Stimulated activated CD4-positive, alpha-beta T cell treated with anti-CD3 and anti-CD28 coated beads, TNF-alpha, amount 100 ng/mL, for 1 hour (primary cell): ENCODE measurements around the gene PRKAR1B.

Experiments
- DNase-seq, 3 donors: peaks; one replicate each; pipeline ENCODE4 v3.0.0-alpha.2; 2020; ENCODE audit warnings: low read depth in 3 of 3, low spot score in 1 of 3

PRKAR1B gene

DNA sequence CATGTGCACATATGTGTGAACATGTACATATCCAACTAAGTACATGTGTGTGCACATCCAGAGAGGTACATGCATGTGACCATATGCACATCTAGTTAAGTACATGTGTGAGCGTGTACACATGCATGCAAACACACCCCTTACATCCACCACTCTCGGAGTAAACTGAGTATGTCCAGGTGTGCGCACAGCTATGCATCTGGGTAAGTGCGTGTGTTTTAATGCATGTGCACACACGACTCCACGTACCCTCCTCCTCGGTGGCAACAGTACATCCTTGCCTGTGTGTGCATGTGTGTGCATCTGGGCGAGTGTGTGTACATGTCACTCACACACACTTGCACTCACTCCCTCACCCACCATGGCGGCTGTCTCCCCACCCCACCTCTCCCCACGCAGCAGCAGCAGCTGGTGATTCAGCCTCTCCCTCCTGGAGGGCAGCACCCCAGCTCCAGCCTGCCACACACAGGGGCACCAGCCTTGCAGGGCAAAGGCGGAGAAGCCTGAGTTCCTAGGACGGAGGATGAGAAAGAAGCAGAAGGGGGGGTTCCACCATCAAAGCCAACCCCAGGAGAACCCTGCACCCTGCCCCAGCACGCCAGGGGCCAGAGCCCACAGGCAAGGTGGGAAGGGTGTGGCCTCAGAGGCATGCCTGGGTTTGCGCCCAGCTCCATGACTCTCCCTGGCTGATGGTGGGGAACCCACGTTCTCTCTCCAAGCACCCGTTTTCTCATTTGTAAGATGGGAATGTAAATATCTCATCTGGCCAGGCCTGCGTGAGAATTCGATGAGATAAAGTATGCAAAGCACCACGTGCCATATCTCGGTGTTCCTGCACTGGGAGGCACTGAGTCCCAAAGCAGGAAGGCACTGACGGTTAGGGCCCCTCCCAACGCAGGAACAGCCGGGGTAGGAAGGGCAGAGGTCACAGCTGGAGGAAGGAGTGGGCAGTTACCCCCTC, 28.3 kb downstream of the PRKAR1B start:
- no peak for DNase-seq

DNA sequence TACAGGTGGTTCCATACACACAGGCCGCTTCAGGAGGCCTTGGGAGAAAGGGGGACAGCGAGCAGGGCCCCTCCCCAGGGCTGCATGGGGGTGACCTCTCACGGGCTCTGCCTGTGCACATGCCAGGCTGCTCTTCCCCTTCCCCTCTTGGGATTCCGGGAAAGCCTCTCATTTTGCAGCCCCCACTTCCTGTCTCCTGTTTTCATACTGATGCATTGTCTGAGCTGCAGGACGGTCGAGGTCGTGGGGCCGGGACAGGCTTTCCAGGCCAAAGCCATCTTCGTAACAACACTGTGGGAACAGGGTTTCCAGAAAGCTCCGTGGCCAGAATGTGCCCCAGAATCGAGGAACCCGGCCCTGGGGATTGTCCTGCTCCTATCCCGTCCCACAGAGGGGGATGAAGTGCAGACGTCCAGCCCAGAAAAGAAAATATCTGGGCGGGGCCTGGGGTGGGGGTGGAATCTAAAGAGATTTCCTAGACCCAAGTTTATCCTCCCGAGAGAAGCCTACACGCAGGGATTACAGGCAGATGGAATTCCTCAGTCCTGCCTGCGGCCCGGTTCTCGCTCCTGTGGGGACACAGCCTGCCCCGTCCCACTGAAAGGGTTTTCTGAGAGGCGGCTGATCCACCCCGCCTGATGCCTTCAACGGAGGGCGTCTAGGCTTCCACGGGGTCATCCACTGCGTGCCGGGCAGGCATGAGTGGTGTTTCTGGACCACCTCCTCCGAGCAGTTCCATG, 30.1 kb downstream of the PRKAR1B start:
- DNase-seq: no peak

DNA sequence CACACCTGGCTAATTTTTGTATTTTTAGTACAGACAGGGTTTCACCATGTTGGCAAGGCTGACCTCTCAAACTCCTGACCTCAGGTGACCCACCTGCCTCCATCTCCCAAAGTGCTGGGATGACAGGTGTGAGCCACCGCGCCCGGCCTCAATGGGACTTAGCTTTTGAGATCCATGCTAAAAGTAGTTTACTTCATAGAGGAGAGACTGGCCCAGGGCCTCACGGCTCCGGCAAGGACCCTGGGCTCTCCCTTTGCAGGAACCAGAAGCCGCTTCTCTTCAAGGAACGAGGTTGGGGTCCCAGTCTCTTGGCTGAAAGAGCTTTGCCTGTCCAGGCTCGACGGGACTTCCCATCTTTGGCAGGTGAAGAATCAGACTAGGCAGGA, 30.7 kb downstream of the PRKAR1B start:
- no peak for DNase-seq

DNA sequence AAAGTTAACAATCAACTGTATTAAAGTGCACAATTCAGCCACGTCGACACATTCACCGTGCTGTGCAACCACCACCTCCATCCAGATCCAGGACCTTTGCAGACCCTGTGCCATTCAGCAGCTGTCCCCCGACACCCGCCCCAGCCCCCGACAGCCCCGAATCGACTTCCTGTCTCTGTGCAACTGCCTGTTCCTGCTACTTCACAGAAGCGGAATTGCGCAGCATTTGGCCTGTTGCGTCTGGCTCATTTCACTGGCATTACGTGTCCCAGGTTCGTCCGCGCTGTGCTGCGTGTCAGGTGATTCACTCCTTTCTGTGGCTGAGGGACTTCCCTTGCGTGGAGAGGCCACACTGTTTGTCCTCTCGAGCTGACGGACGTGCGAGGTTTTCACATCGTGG, 33.8 kb downstream of the PRKAR1B start:
- DNase-seq: no peak

DNA sequence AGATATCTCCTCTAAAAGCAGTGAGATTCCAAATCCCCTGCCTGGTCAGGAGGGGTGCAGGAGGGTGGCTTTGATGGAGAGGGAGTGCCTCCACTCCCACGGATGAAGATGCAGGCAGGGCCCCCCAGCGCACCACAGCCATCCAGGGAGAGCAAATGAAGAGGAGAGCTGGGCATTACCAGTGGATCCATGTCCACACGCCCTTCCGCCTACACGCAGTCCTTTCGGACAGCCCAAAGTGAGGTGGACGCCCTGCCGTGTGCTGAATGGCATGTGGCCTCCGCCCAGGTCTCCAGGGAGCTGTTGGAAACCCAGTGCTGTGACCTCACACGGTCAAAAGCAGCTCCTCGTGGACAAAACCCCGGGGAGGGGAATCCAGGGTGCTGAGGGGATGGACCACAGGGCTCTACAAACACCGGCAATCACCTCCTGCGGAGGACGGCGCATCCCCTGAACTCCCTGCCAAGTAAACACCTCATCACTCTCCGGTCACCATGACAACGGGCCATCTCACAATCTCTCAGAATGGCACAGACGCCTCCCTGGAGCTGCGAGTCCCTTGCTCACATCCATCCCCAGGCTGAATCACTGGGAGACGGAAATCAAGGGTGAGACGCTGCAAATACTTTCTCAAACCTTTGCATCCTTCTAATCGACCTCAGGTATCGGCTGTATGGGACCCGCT, 35.6 kb downstream of the PRKAR1B start:
- DNase-seq: no peak

DNA sequence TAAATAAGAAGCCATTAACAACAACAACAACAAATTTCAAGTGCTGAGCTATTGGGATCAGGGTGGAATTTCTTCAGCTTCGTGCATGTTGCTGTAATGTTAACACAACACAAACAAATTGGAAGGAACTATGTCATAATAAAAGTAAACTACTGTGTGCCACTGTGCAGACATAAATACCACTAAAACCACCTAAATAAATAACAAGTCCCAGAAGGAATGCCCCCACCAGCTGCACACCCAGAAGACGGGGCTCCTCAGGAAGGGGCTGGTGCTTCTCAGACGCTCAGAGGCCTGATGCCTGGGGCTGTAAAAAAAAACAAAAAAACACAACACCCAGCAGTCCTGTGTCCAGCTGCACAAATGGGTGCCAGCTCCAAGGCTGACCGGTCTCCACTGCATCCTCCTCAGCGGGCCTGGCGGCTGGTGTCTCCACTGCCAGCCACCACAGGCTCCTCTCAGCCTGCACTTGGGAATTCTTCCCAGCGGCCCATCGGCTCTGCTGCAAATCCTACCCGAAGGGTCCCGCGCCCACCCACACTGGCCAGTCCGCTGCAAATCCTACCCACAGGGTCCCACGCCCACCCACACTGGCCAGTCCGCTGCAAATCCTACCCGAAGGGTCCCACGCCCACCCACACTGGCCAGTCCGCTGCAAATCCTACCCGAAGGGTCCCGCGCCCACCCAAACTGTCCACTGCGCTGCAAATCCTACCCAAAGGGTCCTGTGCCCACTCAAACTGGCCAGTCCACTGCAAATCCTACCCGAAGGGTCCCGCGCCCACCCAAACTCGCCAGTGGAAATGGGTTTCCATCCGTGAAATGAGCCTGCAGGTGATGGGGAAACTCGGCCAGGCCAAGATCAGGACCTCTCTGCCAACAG, 36.4 kb downstream of the PRKAR1B start:
- no peak for DNase-seq

DNA sequence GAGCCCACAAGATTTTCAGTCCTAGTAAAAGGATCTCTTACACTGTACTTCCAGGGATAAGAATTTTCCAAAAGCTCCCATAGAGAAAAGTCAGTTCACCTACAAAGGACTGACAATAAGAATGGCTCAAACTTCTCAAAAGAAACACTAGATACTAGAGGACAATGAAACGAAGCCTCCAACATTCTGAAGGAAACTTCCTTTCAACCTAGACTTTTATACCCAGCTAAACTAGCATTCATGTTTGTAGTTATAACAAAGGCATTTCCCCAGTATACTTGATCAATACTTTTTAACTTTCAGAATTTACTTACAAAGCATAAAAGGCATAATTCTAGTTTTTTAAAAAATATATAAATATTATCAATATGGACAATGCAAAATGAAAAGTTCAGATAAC, 41.5 kb downstream of the PRKAR1B start:
- no peak for DNase-seq

DNA sequence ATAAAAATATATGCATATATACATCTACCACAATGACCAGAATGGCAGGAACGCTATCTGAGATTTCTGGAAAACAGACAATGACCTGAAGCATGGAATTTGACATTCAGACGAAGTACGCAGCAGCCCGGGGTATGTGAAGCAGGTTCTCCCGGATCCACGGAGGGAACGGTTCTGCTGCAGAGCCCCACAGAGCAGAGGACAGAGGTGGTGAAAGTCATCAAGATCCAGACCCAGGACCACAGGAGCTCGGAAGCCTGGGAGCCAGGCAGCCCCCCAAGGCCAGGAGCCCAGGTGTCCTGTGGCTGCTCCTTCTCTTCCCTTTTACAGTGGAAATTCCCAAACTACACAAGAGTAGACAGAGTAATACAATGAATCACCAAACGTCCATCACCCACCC, 42.7 kb downstream of the PRKAR1B start:
- no peak for DNase-seq

DNA sequence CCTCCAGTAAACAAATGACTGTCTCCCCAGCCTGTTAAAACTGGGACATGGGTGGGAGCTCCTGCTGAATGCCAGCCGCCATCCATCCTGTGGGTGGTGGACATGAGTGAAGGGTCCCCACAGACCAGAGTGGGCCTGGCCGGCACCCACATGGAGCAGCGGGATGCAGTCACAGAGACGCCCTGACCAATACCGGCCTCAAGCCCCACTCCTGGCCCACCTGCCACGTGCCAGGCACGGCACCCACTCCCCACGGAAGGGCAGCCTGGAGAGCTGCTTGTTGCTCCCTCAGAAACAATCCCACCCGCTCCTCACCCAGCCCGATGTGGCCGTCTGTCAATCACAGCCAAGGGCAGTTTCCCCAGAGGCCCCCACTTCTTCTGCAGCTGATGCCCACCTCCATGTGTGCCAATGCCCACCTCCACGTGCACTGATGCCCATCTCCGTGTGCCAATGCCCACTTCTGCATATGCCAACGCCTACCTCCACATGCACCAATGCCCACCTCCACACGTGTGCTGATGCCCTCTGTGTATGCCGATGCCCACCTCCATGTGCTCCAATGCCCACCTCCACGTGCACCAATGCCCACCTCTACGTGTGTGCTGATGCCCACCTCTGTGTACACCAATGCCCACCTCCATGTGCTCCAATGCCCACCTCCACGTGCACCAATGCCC, 43.4 kb downstream of the PRKAR1B start:
- DNase-seq: no peak

DNA sequence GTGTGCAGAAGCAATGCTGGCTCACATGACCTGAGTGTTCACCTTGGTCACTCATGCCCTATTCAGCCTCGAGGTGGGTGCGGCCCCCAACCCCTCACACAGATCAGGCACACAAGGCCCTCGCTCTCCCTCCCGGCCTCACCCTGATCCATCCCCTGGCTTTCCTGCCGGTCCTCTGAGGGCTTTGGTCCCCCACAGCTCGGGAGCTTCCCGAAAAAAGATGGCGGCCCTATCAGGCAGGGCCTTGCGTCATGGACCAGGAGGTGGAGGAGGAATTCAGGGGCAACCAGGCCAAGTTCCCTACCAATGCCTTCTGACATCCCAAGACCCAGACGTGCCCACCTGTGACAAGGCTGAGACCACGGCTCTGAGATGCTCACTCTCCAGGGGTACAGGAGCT, 44.3 kb downstream of the PRKAR1B start:
- DNase-seq: no peak

DNA sequence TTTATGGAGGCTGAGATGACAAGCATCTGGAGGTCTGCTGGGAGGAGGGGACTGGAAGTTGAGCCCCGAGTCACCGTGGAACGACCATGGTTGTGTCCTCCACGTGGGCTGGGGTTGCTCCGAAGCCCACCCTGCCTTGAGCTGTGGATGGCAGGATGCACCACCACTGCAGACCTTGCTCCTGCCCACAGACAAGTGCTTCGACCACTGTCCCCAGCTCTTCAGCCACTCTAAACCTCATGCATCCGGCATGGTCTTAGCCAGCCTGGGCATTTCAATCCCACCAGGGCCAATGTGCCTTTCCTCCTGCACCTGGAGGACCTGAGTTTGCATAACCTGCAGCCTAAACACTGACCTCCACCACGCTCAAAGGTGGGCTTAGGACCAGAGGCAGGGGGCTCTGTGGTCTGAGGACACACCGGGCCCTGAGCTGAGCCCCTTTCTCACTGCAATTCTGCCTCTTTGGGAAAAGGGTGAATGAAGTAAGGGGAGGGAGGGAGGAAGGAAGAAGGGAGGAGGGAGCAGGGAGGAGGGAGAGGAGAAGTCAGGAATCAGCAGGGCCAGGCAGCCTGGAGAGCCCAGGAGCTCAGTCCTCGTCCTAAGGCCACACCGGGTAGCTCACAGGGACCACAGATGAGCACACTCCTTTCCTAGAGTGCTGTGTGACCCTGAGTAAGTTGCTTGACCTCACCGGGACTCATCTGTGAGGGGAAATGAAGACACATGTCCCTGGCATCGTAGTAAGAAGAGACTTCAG, 45.4 kb downstream of the PRKAR1B start:
- no peak for DNase-seq

DNA sequence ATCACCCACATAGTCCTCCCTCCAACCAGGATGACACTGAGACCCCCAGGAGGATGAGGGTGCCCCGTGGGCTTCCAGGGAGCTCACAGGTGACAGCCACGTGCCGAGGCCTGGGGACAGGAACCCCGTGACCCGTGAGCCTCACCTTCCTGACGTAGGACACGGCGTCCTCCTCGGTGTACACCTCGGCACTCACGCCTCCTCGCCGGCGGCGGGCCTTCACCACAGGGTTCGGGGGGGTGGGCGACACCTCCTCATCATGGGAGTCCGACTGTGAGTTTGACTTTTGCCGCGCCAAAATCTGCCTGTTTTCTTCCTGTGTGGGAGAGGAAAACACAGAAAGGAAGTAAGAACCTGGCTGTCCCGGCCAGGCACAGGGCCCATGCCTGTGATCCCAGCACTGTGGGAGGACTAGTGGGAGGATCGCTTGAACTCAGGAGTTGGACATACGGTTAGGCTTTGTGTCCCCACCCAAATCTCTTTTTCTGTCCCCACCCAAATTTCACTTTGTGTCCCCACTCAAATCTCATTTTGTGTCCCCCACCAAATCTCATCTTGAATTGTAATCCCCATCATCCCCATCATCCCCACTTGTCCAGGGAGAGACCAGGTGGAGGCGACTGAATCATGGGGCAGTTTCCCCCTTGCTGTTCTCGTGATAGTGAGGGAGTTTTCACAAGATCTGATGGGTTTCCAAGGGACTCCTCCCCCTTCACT, 46.5 kb downstream of the PRKAR1B start:
- no peak for DNase-seq

DNA sequence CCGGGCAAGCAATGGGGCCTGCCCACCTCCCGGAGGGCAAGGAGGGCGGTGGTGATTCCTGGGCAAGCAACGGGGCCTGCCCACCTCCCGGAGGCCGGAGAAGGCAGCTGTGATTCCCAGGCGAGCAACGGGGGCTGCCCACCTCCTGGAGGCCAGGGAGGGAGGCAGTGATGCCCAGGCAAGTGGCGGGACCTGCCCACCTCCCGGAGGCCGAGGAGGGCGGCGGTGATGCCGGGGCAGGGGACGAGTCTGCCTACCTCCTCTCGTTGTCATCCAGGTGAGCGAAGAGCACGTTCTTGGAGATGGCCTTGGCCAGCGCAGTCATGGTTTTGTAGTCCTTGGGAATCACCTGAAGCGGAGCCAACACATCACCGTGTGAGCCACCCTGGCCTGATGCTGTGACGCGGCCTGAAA, 50.1 kb downstream of the PRKAR1B start:
- DNase-seq: no peak

DNA sequence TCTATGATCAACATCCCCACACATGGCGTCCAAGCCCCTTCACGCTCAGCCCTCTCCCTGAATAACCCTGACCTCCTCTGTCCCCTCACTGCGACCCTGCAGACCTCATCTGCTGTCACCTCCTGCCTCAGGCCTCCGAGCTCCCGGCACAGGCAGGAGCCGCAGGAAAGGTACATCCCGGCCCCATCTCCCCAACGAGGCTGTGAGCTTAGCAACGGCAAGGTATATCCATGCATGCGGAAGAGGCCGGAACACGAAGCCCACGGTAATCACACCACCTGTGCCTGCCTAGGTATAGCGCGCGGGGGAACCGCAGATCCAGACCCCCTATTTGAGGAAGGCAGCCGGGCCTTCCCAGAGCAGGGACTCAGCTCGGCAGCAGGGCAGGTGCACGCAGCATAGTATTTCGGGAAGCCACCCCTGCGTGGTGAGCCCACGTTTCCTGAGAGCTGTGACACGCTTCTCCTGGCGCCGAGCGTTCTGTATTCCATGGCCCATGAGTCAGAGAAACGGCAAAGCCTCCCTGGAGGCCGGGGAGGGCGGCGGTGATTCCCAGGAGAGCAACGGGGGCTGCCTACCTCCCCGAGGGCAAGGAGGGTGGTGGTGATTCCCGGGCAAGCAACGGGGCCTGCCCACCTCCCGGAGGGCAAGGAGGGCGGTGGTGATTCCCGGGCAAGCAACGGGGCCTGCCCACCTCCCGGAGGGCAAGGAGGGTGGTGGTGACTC, 50.7 kb downstream of the PRKAR1B start:
- DNase-seq: no peak

DNA sequence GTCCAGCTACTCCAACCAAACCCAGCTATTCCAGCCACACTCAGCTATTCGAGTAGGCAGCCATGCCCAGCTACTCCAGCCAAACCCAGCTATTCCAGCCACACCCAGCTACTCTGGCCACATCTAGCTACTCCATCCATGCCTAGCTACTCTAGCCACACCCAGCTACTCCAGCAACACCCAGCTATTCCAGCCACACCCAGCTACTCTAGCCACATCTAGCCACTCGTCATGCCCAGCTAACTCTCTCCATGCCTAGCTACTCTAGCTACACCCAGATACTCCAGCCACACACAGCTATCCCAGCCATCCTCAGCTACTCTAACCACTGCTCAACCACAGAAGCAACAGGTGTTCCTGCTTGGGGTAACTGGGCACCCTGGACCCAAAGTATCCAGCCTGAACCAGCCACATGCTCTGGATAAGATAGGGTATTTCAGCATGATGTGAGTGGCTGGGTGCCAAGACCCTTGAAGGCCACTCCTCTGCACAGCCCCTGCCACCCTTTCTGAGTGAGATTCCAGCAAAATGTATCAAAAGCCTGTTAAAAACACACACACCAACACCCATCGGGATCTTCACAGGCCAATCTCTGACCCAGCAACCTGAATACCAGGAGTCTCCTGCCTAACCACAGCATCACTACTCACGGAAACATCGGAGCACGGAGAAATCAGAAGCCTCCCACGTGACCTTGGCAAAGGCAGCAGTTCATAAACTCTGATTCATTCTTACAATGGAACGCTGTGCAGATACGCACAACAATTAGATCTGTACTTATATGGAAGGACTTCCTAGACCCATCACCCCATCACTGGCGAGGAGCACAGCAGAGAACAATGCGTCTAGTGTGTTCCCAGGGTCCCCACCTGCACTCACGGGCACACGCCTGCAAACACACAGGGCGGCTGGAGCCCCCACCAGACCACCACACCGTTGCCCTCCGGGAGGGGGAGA, 52.3 kb downstream of the PRKAR1B start:
- no peak for DNase-seq

DNA sequence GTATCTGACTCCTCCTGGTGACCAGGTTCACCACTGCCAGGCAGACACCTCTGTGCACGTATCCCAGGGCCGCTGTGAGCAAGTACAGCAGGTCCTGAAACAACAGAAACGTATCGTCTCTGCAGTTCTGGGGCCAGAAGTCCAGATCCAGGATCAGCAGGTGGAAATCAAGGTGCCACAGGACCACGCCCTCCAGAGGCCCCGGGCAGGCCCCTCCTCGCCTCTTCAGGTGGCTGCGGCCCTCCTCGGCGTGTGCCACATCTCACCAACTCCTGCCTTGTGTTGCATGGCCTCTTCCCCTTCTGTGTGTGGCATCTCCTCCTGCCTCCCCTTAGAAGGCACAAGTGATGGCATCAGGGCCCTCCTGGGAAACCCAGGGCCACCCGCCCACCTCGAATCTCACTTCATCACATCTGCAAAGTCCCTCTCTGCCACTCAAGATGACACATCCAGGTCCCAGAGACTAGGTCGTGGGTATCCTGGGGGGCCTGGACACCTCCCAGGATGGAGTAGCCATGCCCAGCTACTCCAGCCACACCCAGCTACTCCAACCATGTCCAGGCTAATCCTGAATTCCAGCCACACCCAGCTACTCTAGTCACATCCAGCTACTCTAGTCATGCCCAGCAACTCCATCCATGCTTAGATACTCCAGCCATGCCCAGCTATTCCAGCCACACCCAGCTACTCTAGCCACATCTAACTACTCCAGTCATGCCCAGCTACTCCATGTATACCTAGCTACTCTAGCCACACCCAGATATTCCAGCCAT, 53.2 kb downstream of the PRKAR1B start:
- DNase-seq: no peak
